Measurements from ENCODE around the gene TBL3.
"Not testable (repeated sequence)": the region's sequence is repeated elsewhere in the genome, so short reads cannot be mapped to it uniquely, and the experiment has no call there.

Gene TBL3

GRCh38 chr16:1944612-1945199 lies 27.1 kb upstream of the TBL3 start:
- no peak for DNase-seq

GRCh38 chr16:1945559-1946391 lies 26.1 kb upstream of the TBL3 start:
- no peak for DNase-seq

- no peak for DNase-seq
Observed at GRCh38 chr16:1946495-1947368, 25.1 kb upstream of the TBL3 start.

- DNase-seq, result no peak
Observed at GRCh38 chr16:1947369-1947670, 24.5 kb upstream of the TBL3 start.

- DNase-seq, result no peak
Observed at GRCh38 chr16:1949507-1949906, 22.3 kb upstream of the TBL3 start.

GRCh38 chr16:1950047-1950446 lies 21.8 kb upstream of the TBL3 start:
- DNase-seq, result no peak

GRCh38 chr16:1950559-1950958 lies 21.3 kb upstream of the TBL3 start:
- no peak for DNase-seq

- no peak for DNase-seq
Observed at GRCh38 chr16:1953734-1954133, 18.1 kb upstream of the TBL3 start.

GRCh38 chr16:1957434-1958142 lies 14.3 kb upstream of the TBL3 start:
- DNase-seq, result not testable (repeated sequence)

- DNase-seq, result not testable (repeated sequence)
Observed at GRCh38 chr16:1958143-1958491, 13.7 kb upstream of the TBL3 start.

GRCh38 chr16:1958715-1959268 lies 13.1 kb upstream of the TBL3 start:
- DNase-seq, result no peak

- peak; percentile 74 to 94 for DNase-seq
Observed at GRCh38 chr16:1959269-1960039, 12.4 kb upstream of the TBL3 start, which contains the start of gene NDUFB10. NDUFB10 (plus strand) TSS chr16:1959538; CDS start chr16:1959625, 87 bp downstream.

GRCh38 chr16:1960665-1961630 lies 10.9 kb upstream of the TBL3 start:
- peak; percentile 91 to 95 for DNase-seq

- no peak for DNase-seq
Observed at GRCh38 chr16:1961651-1962067, 10.2 kb upstream of the TBL3 start.

- not testable (repeated sequence) for DNase-seq
Observed at GRCh38 chr16:1962161-1963153, 9.4 kb upstream of the TBL3 start.

GRCh38 chr16:1963806-1964505 lies 7.9 kb upstream of the TBL3 start:
- DNase-seq, result peak in 1 of 2 experiments; percentile 73

- DNase-seq, result peak; percentile 94 to 99
Observed at GRCh38 chr16:1964506-1965395, 7.1 kb upstream of the TBL3 start, which contains the start of gene RPS2. RPS2 (minus strand) TSS chr16:1964826; CDS start chr16:1964625, 201 bp downstream.
